ENCODE data around the gene CHD9.

Gene CHD9

DNA sequence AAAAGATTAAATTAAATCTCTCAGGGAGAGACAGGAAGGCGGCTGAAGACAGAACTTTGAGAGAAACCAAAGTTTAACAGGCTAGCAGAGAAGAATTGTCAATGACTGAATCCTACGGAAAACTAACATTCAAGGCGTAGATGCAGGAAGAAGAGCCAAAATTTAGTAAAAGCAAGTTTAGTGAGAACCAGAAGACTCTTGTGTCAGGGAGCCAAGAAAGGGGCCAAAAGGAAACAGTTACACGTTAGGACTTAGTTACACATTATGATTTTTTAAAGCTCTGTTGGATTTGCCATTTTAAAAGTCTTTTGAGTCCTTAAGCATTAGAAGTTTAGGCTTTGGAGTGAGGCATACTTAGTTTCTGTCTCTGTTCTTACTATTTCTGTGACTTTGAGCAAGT lies 164.6 kb downstream of the CHD9 start:
- Histone ChIP-seq H3K36me3 (ENCODE audit: insufficient read depth, insufficient read length, low read length) (peaks cover 27% of the 10 kb centered on the region), H3K9me3 (ENCODE audit: insufficient read depth, low read length) (no peaks in the 10 kb centered on the region), H3K27me3 (ENCODE audit: insufficient read depth, insufficient read length) (no peaks in the 10 kb centered on the region), H3K9ac (ENCODE audit: insufficient read length, low read depth) (no peak overlapping the region), H3K4me1 (ENCODE audit: insufficient read depth, insufficient read length) (no peaks in the 10 kb centered on the region), H3K4me3 (ENCODE audit: insufficient read length, low read depth) (no peak overlapping the region)
- TF ChIP-seq SUZ12 (IDR thresholded peaks at IDR 0.05; ENCODE audit: extremely low read depth, insufficient read depth, insufficient read length) (no peak), ZNF274 (IDR thresholded peaks at IDR 0.05; ENCODE audit: low read depth, low read length) (no peak), YY1 (IDR thresholded peaks at IDR 0.05; ENCODE audit: insufficient read depth, insufficient read length) (no peak)
- no peak for DNase-seq (ENCODE audit: low read depth, low spot score)

DNA sequence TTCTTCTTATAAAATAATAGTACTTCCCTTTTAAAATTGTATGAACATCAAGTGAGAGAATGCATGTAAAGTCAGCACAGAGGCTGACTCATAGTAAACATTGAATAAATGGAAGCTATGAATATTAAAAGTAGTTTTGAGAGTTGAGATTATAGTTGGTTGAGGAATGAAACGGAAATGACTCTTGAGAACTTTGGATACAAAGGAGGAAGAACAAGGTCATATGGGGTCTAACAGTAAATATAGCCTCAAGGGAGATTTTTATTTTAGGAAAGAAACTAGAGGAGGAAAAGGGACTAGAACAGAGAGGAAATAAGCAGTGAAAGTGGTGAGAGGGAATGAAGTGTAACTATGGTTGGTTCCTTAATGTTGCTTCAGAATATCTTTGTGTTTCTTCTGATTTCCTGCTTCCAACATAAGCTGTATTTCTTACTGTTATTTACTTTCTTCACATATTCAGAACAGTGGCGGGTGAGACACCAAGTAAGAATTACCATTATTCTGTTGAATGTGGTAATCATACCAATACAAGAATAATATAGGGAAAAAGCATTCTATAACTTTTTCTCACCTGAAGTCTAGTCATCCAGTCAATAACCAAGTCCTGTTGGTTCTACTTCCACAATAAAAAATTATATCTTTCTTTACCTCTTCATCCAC lies 165.1 kb downstream of the CHD9 start:
- no peak for TF ChIP-seq SUZ12 (IDR thresholded peaks at IDR 0.05; ENCODE audit: extremely low read depth, insufficient read depth, insufficient read length)
- TF ChIP-seq ZNF274 (IDR thresholded peaks at IDR 0.05; ENCODE audit: low read depth, low read length) = no peak
- no peak for TF ChIP-seq YY1 (IDR thresholded peaks at IDR 0.05; ENCODE audit: insufficient read depth, insufficient read length)
- Histone ChIP-seq H3K9me3 (ENCODE audit: insufficient read depth, low read length) (no peaks in the 10 kb centered on the region), H3K4me1 (ENCODE audit: insufficient read depth, insufficient read length) (no peaks in the 10 kb centered on the region), H3K27me3 (ENCODE audit: insufficient read depth, insufficient read length) (no peaks in the 10 kb centered on the region), H3K9ac (ENCODE audit: insufficient read length, low read depth) (no peak overlapping the region), H3K4me3 (ENCODE audit: insufficient read length, low read depth) (no peak overlapping the region), H3K36me3 (ENCODE audit: insufficient read depth, insufficient read length, low read length) (peaks cover 27% of the 10 kb centered on the region)
- no peak for DNase-seq (ENCODE audit: low read depth, low spot score)

DNA sequence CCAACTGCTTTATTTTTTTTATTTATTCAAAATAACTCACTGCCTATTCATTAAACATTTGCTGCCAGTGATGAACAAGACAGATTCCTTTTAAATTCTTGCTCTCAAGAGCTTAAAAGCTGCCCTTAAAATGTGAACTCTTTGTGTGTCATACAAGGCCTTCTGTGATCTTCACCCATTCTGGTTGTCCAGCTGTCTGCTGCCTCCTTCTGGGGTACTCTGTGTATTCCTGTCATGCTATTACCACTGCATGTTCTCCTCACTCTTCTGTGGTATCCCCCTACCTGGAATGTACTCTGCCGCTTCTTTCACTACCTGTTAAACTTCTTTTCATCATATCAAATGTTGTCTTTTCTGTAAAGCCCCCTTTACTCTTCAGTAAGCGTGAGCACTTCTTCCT lies 165.8 kb downstream of the CHD9 start:
- DNase-seq (ENCODE audit: low read depth, low spot score) = no peak
- Histone ChIP-seq H3K36me3 (ENCODE audit: insufficient read depth, insufficient read length, low read length) (peaks cover 29% of the 10 kb centered on the region), H3K9me3 (ENCODE audit: insufficient read depth, low read length) (no peaks in the 10 kb centered on the region), H3K9ac (ENCODE audit: insufficient read length, low read depth) (no peak overlapping the region), H3K27me3 (ENCODE audit: insufficient read depth, insufficient read length) (no peaks in the 10 kb centered on the region), H3K4me1 (ENCODE audit: insufficient read depth, insufficient read length) (no peaks in the 10 kb centered on the region), H3K4me3 (ENCODE audit: insufficient read length, low read depth) (no peak overlapping the region)
- TF ChIP-seq SUZ12 (IDR thresholded peaks at IDR 0.05; ENCODE audit: extremely low read depth, insufficient read depth, insufficient read length) (no peak), ZNF274 (IDR thresholded peaks at IDR 0.05; ENCODE audit: low read depth, low read length) (no peak), YY1 (IDR thresholded peaks at IDR 0.05; ENCODE audit: insufficient read depth, insufficient read length) (no peak)

DNA sequence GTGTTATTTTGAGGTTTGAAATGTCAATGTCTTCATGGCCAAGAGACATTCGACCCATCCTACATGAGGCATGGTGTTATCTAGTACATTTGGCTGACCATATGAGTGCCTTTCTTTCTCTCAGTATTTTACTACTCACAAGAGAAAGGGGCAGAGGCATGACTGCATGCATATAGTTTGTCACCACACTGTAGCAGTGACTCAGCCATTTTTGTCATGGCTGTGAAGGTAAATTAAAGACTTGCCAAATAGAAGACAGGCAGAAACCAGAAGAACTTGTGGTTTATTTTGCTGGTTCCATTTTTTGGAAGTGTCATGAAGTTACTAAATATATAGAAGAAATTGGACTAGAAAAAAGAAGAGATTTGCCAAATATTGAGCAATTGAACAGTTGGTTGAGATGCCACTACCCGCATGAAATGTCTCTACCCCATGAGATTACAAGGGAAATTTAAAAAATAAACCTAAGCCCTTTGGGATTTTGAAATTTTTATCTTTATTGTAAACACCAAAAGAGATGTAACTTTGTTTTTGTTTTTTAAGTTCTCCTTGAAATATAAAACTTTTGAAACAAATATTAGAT lies 170.3 kb downstream of the CHD9 start:
- no peak for TF ChIP-seq YY1 (IDR thresholded peaks at IDR 0.05; ENCODE audit: insufficient read depth, insufficient read length)
- TF ChIP-seq SUZ12 (IDR thresholded peaks at IDR 0.05; ENCODE audit: extremely low read depth, insufficient read depth, insufficient read length) = no peak
- TF ChIP-seq ZNF274 (IDR thresholded peaks at IDR 0.05; ENCODE audit: low read depth, low read length) = no peak
- H3K4me3 ChIP-seq (ENCODE audit: insufficient read length, low read depth) = no peak overlapping the region
- H3K36me3 ChIP-seq (ENCODE audit: insufficient read depth, insufficient read length, low read length) = peaks cover 63% of the 10 kb centered on the region
- no peak overlapping the region for H3K9ac ChIP-seq (ENCODE audit: insufficient read length, low read depth)
- DNase-seq (ENCODE audit: low read depth, low spot score) = no peak
- no peaks in the 10 kb centered on the region for H3K27me3 ChIP-seq (ENCODE audit: insufficient read depth, insufficient read length)
- H3K9me3 ChIP-seq (ENCODE audit: insufficient read depth, low read length) = no peaks in the 10 kb centered on the region
- no peaks in the 10 kb centered on the region for H3K4me1 ChIP-seq (ENCODE audit: insufficient read depth, insufficient read length)

DNA sequence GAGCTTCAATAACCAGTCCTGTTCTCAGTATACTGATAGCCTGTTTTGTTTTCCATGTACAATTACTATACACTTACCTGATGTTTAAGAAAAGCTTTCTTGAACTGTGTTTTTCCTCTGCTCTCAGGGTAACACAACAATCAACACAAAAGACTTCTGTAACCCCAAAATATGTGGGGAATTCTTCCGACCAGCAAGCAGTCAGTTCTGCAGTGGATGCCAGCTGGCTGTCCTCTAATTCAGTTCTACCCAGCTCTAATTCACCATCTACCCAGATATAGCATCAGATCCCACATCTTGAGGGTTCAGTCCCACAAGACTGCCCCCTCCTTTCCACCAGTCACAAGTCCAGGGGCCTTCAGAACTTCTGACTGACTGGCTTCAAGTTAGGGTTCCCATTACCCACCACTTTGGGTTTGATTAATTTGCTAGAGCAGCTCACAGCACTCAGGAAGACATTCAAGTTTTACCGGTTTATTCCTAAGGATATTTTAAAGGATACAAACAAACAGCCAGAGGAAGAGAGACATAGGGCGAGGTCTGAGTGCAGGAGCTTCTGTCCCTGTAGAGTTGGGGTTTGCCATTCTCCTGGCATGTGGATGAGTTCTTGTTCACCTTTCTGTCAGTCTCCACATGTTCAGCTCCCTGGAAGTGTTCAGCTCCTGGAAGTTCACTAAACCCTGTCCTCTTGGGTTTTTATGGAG lies 178.2 kb downstream of the CHD9 start:
- Histone ChIP-seq H3K9ac (ENCODE audit: insufficient read length, low read depth) (no peak overlapping the region), H3K9me3 (ENCODE audit: insufficient read depth, low read length) (no peaks in the 10 kb centered on the region), H3K36me3 (ENCODE audit: insufficient read depth, insufficient read length, low read length) (peaks cover 87% of the 10 kb centered on the region), H3K4me3 (ENCODE audit: insufficient read length, low read depth) (no peak overlapping the region), H3K27me3 (ENCODE audit: insufficient read depth, insufficient read length) (no peaks in the 10 kb centered on the region), H3K4me1 (ENCODE audit: insufficient read depth, insufficient read length) (no peaks in the 10 kb centered on the region)
- TF ChIP-seq SUZ12 (IDR thresholded peaks at IDR 0.05; ENCODE audit: extremely low read depth, insufficient read depth, insufficient read length) (no peak), ZNF274 (IDR thresholded peaks at IDR 0.05; ENCODE audit: low read depth, low read length) (no peak)
- DNase-seq (ENCODE audit: low read depth, low spot score) = no peak

DNA sequence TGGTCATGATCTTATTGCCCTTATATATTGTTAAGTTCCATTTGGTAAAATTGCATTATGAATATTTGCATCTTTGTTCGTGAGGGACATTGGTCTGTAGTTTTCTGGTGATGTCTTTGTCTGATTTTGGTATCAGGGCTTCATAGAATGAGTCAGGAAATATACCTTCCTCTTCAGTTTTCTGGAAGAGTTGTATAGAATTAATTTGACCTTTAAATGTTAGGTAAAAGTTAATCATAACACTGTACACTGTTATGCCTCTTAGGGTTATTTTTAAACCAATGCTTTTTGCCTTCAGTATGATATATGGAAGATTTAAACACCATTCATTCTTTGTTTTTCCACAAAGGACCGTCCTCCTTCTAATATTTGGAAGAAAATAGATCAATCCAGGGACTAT lies 180.0 kb downstream of the CHD9 start:
- Histone ChIP-seq H3K9ac (ENCODE audit: insufficient read length, low read depth) (no peak overlapping the region), H3K9me3 (ENCODE audit: insufficient read depth, low read length) (no peaks in the 10 kb centered on the region), H3K4me3 (ENCODE audit: insufficient read length, low read depth) (no peak overlapping the region), H3K27me3 (ENCODE audit: insufficient read depth, insufficient read length) (no peaks in the 10 kb centered on the region), H3K36me3 (ENCODE audit: insufficient read depth, insufficient read length, low read length) (peaks cover 87% of the 10 kb centered on the region), H3K4me1 (ENCODE audit: insufficient read depth, insufficient read length) (no peaks in the 10 kb centered on the region)
- TF ChIP-seq YY1 (IDR thresholded peaks at IDR 0.05; ENCODE audit: insufficient read depth, insufficient read length) (no peak), ZNF274 (IDR thresholded peaks at IDR 0.05; ENCODE audit: low read depth, low read length) (no peak), SUZ12 (IDR thresholded peaks at IDR 0.05; ENCODE audit: extremely low read depth, insufficient read depth, insufficient read length) (no peak)
- no peak for DNase-seq (ENCODE audit: low read depth, low spot score)

DNA sequence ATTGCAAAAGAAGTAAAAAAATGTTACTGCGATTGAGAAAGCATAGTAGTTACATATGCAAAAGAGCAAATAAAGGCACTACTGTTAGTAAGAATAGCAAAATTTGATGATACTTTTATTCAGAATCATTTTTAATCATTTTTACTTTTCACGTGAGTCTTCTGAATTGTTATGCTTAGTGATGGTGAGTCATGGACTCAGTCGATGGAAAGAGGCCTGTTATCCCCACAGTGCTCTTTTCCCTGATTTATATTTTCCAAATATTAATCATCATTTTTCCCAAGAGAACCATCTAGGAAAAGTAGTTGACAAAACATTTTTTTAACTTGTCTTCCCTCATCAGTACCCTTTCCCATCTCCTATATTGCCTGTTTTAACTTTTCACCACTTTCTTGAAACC lies 181.1 kb downstream of the CHD9 start:
- Histone ChIP-seq H3K9me3 (ENCODE audit: insufficient read depth, low read length) (no peaks in the 10 kb centered on the region), H3K27me3 (ENCODE audit: insufficient read depth, insufficient read length) (no peaks in the 10 kb centered on the region), H3K4me3 (ENCODE audit: insufficient read length, low read depth) (no peak overlapping the region), H3K36me3 (ENCODE audit: insufficient read depth, insufficient read length, low read length) (peaks cover 90% of the 10 kb centered on the region), H3K4me1 (ENCODE audit: insufficient read depth, insufficient read length) (no peaks in the 10 kb centered on the region), H3K9ac (ENCODE audit: insufficient read length, low read depth) (no peak overlapping the region)
- TF ChIP-seq SUZ12 (IDR thresholded peaks at IDR 0.05; ENCODE audit: extremely low read depth, insufficient read depth, insufficient read length) (no peak), ZNF274 (IDR thresholded peaks at IDR 0.05; ENCODE audit: low read depth, low read length) (no peak), YY1 (IDR thresholded peaks at IDR 0.05; ENCODE audit: insufficient read depth, insufficient read length) (no peak)
- no peak for DNase-seq (ENCODE audit: low read depth, low spot score)

All from NT2/D1 (cell line).